COLO668 (cell line): Measurements from ENCODE around the gene MYORG.
"Not testable (repeated sequence)": the region's sequence is repeated elsewhere in the genome, so short reads cannot be mapped to it uniquely, and the experiment has no call there.

Source experiments
- DNase-seq: peaks from one replicate; lab custom pipeline; 2025; ENCODE audit not compliant: unreplicated experiment; lab: John Stamatoyannopoulos, UW

MYORG gene

GRCh38 chr9:34370335-34370969 is 6.2 kb downstream of the MYORG start:
- DNase-seq = no peak

- no peak for DNase-seq
Observed at GRCh38 chr9:34369636-34370035, 7.1 kb downstream of the MYORG start.

GRCh38 chr9:34368796-34369195 is 7.9 kb downstream of the MYORG start:
- DNase-seq = not testable (repeated sequence)

- DNase-seq = not testable (repeated sequence)
Observed at GRCh38 chr9:34367751-34368410, 8.8 kb downstream of the MYORG start.

- no peak for DNase-seq
Observed at GRCh38 chr9:34366365-34366764, 10.3 kb downstream of the MYORG start.

GRCh38 chr9:34365282-34365681 is 11.4 kb downstream of the MYORG start:
- no peak for DNase-seq

- no peak for DNase-seq
Observed at GRCh38 chr9:34363619-34364351, 12.9 kb downstream of the MYORG start.

GRCh38 chr9:34362614-34363214 is 14.0 kb downstream of the MYORG start:
- DNase-seq = no peak

GRCh38 chr9:34352957-34353356 is 23.7 kb downstream of the MYORG start:
- DNase-seq = not testable (repeated sequence)

GRCh38 chr9:34352122-34352652 is 24.5 kb downstream of the MYORG start:
- DNase-seq = not testable (repeated sequence)

- DNase-seq = no peak
Observed at GRCh38 chr9:34349324-34349723, 27.4 kb downstream of the MYORG start.

GRCh38 chr9:34347800-34348158 is 28.9 kb downstream of the MYORG start:
- DNase-seq = no peak

GRCh38 chr9:34346873-34347799 is 29.6 kb downstream of the MYORG start:
- no peak for DNase-seq

- DNase-seq = no peak
Observed at GRCh38 chr9:34343605-34344004, 33.1 kb downstream of the MYORG start.

GRCh38 chr9:34343090-34343489 is 33.6 kb downstream of the MYORG start:
- no peak for DNase-seq

- DNase-seq = no peak
Observed at GRCh38 chr9:34341659-34342295, 34.9 kb downstream of the MYORG start.

GRCh38 chr9:34338665-34339385 is 37.9 kb downstream of the MYORG start:
- DNase-seq = no peak

GRCh38 chr9:34338079-34338478 is 38.6 kb downstream of the MYORG start:
- DNase-seq = not testable (repeated sequence)

- DNase-seq = no peak
Observed at GRCh38 chr9:34337403-34337802, 39.3 kb downstream of the MYORG start.
